WERI-Rb-1 (cell line): Measurements from ENCODE around the gene CHD3.

Source experiments
- DNase-seq: peaks from one replicate; pipeline ENCODE4 v3.0.0-alpha.2; 2020
- H3K27ac ChIP-seq: fragments of 250-450 bp; sonication (Bioruptor Pico); 2 replicates; pipeline ENCODE4 v1.5.1; 2020; ENCODE audit warnings: mild to moderate bottlenecking, moderate library complexity
- H3K27me3 ChIP-seq: fragments of 250-450 bp; sonication (Bioruptor Pico); 2 replicates; pipeline ENCODE4 v1.5.1; 2021; ENCODE audit warnings: mild to moderate bottlenecking, low read depth, moderate library complexity; ENCODE audit not compliant: insufficient read depth, severe bottlenecking
- H3K36me3 ChIP-seq: fragments of 250-450 bp; sonication (Bioruptor Pico); 2 replicates; pipeline ENCODE4 v1.5.1; 2020; ENCODE audit warnings: mild to moderate bottlenecking, moderate library complexity
- H3K4me3 ChIP-seq: 2 replicates; pipeline ENCODE4 v1.5.1; 2011; ENCODE audit warnings: low read depth, mild to moderate bottlenecking, control low read depth, low read length
- H3K9me3 ChIP-seq: fragments of 250-450 bp; sonication (Bioruptor Pico); 2 replicates; pipeline ENCODE4 v1.5.1; 2021; ENCODE audit warnings: mild to moderate bottlenecking, moderate library complexity; ENCODE audit not compliant: severe bottlenecking
- CTCF ChIP-seq: IDR thresholded peaks from 2 replicates; pipeline ENCODE4 v1.5.1; 2011; ENCODE audit warnings: low read depth, mild to moderate bottlenecking, control low read depth, inconsistent platforms, low read length

CHD3 gene

GRCh38 chr17:7852262-7852670, 36.3 kb upstream of the CHD3 start:
- H3K27me3 ChIP-seq, result no peaks in the 10 kb centered on the region

GRCh38 chr17:7852919-7853690, 35.5 kb upstream of the CHD3 start:
- Histone ChIP-seq H3K27ac (no peak overlapping the region), H3K27me3 (no peaks in the 10 kb centered on the region)

More at GRCh38 chr17:7852262-7852670, 36.3 kb upstream of the CHD3 start:
- Histone ChIP-seq H3K36me3 (peaks cover 52% of the 10 kb centered on the region), H3K4me3 (no peak overlapping the region), H3K9me3 (no peaks in the 10 kb centered on the region), H3K27ac (no peak overlapping the region)
- no peak for DNase-seq
- no peak for TF ChIP-seq CTCF

GRCh38 chr17:7853691-7854038, 34.9 kb upstream of the CHD3 start:
- Histone ChIP-seq H3K9me3 (no peaks in the 10 kb centered on the region), H3K4me3 (no peak overlapping the region), H3K36me3 (peaks cover 48% of the 10 kb centered on the region), H3K27ac (no peak overlapping the region), H3K27me3 (no peaks in the 10 kb centered on the region)
- DNase-seq, result no peak
- TF ChIP-seq CTCF, result no peak

More at GRCh38 chr17:7852919-7853690, 35.5 kb upstream of the CHD3 start:
- no peak overlapping the region for H3K4me3 ChIP-seq
- H3K36me3 ChIP-seq, result peaks cover 50% of the 10 kb centered on the region
- no peak for TF ChIP-seq CTCF
- DNase-seq, result no peak
- no peaks in the 10 kb centered on the region for H3K9me3 ChIP-seq

GRCh38 chr17:7854078-7854777, 34.4 kb upstream of the CHD3 start:
- DNase-seq, result no peak
- H3K36me3 ChIP-seq, result peaks cover 44% of the 10 kb centered on the region
- H3K27me3 ChIP-seq, result no peaks in the 10 kb centered on the region
- TF ChIP-seq CTCF, result no peak
- H3K27ac ChIP-seq, result no peak overlapping the region
- no peak overlapping the region for H3K4me3 ChIP-seq
- H3K9me3 ChIP-seq, result no peaks in the 10 kb centered on the region

- peak within 1 kb of the TSS; percentile 98 for H3K27ac ChIP-seq
- DNase-seq, result no peak
- no peak for TF ChIP-seq CTCF
- H3K36me3 ChIP-seq, result peaks cover 41% of the 10 kb centered on the region
- peak within 1 kb of the TSS; percentile 88 for H3K4me3 ChIP-seq
- no peaks in the 10 kb centered on the region for H3K9me3 ChIP-seq
- no peaks in the 10 kb centered on the region for H3K27me3 ChIP-seq
Measured at GRCh38 chr17:7854851-7855659, 33.5 kb upstream of the CHD3 start, which contains the start of gene TMEM88. TSS of gene TMEM88 (plus strand) at chr17:7855066. CDS start at chr17:7855075, 9 bp downstream.
